ENCODE results near the gene OLA1.

Gene OLA1

GRCh38 chr2:174245065-174245464 is 3.3 kb downstream of the OLA1 start:
- H3K36me3 ChIP-seq (ENCODE audit: control insufficient read depth, insufficient read depth, low read length), result no peaks in the 10 kb centered on the region
- H3K9ac ChIP-seq, result no peak overlapping the region
- no peak for TF ChIP-seq CTCF (IDR thresholded peaks at IDR 0.05)
- H3K79me2 ChIP-seq, result peaks cover 45% of the 10 kb centered on the region
- H3K27ac ChIP-seq, result no peak overlapping the region
- no peaks in the 10 kb centered on the region for H3K9me3 ChIP-seq (ENCODE audit: control insufficient read depth, low read length)
- no peak overlapping the region for H3K4me2 ChIP-seq (ENCODE audit: low read length)
- no peak overlapping the region for H2AFZ ChIP-seq
- peaks cover 4% of the 10 kb centered on the region for H3K4me1 ChIP-seq
- H3K27me3 ChIP-seq (ENCODE audit: control insufficient read depth, insufficient read depth, low read length), result no peaks in the 10 kb centered on the region
- no peak overlapping the region for H3K4me3 ChIP-seq (ENCODE audit: low read depth, low read length)

GRCh38 chr2:174243812-174244211 is 4.5 kb downstream of the OLA1 start:
- H3K4me1 ChIP-seq, result no peaks in the 10 kb centered on the region
- no peaks in the 10 kb centered on the region for H3K9me3 ChIP-seq (ENCODE audit: control insufficient read depth, low read length)
- no peaks in the 10 kb centered on the region for H3K27me3 ChIP-seq (ENCODE audit: control insufficient read depth, insufficient read depth, low read length)
- H3K36me3 ChIP-seq (ENCODE audit: control insufficient read depth, insufficient read depth, low read length), result no peaks in the 10 kb centered on the region
- H3K27ac ChIP-seq, result no peak overlapping the region
- no peak overlapping the region for H2AFZ ChIP-seq
- no peak overlapping the region for H3K9ac ChIP-seq
- H3K79me2 ChIP-seq, result peaks cover 40% of the 10 kb centered on the region
- H3K4me2 ChIP-seq (ENCODE audit: low read length), result no peak overlapping the region
- H3K4me3 ChIP-seq (ENCODE audit: low read depth, low read length), result no peak overlapping the region
- TF ChIP-seq CTCF (IDR thresholded peaks at IDR 0.05), result no peak

GRCh38 chr2:174240097-174240496 is 8.2 kb downstream of the OLA1 start:
- H3K9ac ChIP-seq, result no peak overlapping the region
- H2AFZ ChIP-seq, result no peak overlapping the region
- H3K4me3 ChIP-seq (ENCODE audit: low read depth, low read length), result no peak overlapping the region
- no peak overlapping the region for H3K27ac ChIP-seq
- TF ChIP-seq CTCF (IDR thresholded peaks at IDR 0.05), result no peak
- peaks cover 41% of the 10 kb centered on the region for H3K79me2 ChIP-seq
- H3K4me2 ChIP-seq (ENCODE audit: low read length), result no peak overlapping the region
- peaks cover 3% of the 10 kb centered on the region for H3K36me3 ChIP-seq (ENCODE audit: control insufficient read depth, insufficient read depth, low read length)
- H3K27me3 ChIP-seq (ENCODE audit: control insufficient read depth, insufficient read depth, low read length), result no peaks in the 10 kb centered on the region
- H3K9me3 ChIP-seq (ENCODE audit: control insufficient read depth, low read length), result no peaks in the 10 kb centered on the region
- no peaks in the 10 kb centered on the region for H3K4me1 ChIP-seq

- Histone ChIP-seq H2AFZ (no peak overlapping the region), H3K27ac (no peak overlapping the region), H3K27me3 (ENCODE audit: control insufficient read depth, insufficient read depth, low read length) (no peaks in the 10 kb centered on the region), H3K4me3 (ENCODE audit: low read depth, low read length) (no peak overlapping the region), H3K4me1 (peaks cover 2% of the 10 kb centered on the region), H3K9ac (no peak overlapping the region), H3K4me2 (ENCODE audit: low read length) (no peak overlapping the region), H3K79me2 (peaks cover 38% of the 10 kb centered on the region), H3K36me3 (ENCODE audit: control insufficient read depth, insufficient read depth, low read length) (peaks cover 3% of the 10 kb centered on the region), H3K9me3 (ENCODE audit: control insufficient read depth, low read length) (no peaks in the 10 kb centered on the region)
- TF ChIP-seq CTCF (IDR thresholded peaks at IDR 0.05), result no peak
Observed at GRCh38 chr2:174236429-174236828, 11.9 kb downstream of the OLA1 start.

GRCh38 chr2:174235680-174236079 is 12.7 kb downstream of the OLA1 start:
- Histone ChIP-seq H3K27ac (no peak overlapping the region), H2AFZ (no peak overlapping the region), H3K36me3 (ENCODE audit: control insufficient read depth, insufficient read depth, low read length) (peaks cover 3% of the 10 kb centered on the region), H3K4me3 (ENCODE audit: low read depth, low read length) (no peak overlapping the region), H3K9ac (no peak overlapping the region), H3K4me2 (ENCODE audit: low read length) (no peak overlapping the region), H3K27me3 (ENCODE audit: control insufficient read depth, insufficient read depth, low read length) (no peaks in the 10 kb centered on the region), H3K79me2 (peaks cover 32% of the 10 kb centered on the region), H3K4me1 (peaks cover 2% of the 10 kb centered on the region), H3K9me3 (ENCODE audit: control insufficient read depth, low read length) (no peaks in the 10 kb centered on the region)
- TF ChIP-seq CTCF (IDR thresholded peaks at IDR 0.05), result no peak

All from parathyroid adenoma (tissue), 2 donors.